22Rv1 (cell line): ENCODE measurements around the gene MOB3B.

Source experiments
- CTCF ChIP-seq: fragments of 450-650 bp; IDR thresholded peaks from 2 replicates; pipeline ENCODE4 v1.5.1; 2017; ENCODE audit warnings: mild to moderate bottlenecking
- ZFX ChIP-seq: fragments of 450-650 bp; IDR thresholded peaks from 2 replicates; pipeline ENCODE4 v1.6.1; 2017; ENCODE audit warnings: antibody characterized with exemption, borderline replicate concordance

GRCh38 chr9:27404661-27405060, 125.0 kb downstream of the MOB3B start:
- TF ChIP-seq CTCF, result no peak
- no peak for TF ChIP-seq ZFX
